Fibroblast of lung (primary cell): Measurements from ENCODE around the gene ATG7. TPM values are rescaled to one million over a fixed set of nuclear protein-coding genes. Genes with fewer than 3 reads are reported as not detected.

Experiments
- DNase-seq, 2 donors: peaks; one replicate each; pipeline versions ENCODE4 v3.0.0 to v3.0.0-alpha.2; 2010; ENCODE audit warnings: low read depth in 2 of 2
- H2AFZ ChIP-seq: 2 replicates; pipeline ENCODE4 v1.5.1; 2012; ENCODE audit warnings: low read length, control low read depth, inconsistent platforms
- H3K27ac ChIP-seq: 2 replicates; pipeline ENCODE4 v1.5.1; 2011; ENCODE audit warnings: low read length, control low read depth; ENCODE audit not compliant: insufficient read depth
- H3K27me3 ChIP-seq: 2 replicates; pipeline ENCODE4 v1.5.1; 2011; ENCODE audit warnings: mild to moderate bottlenecking, low read length; ENCODE audit not compliant: control insufficient read depth, insufficient read depth
- H3K36me3 ChIP-seq: 2 replicates; pipeline ENCODE4 v1.5.1; 2011; ENCODE audit warnings: low read length; ENCODE audit not compliant: control insufficient read depth, insufficient read depth
- H3K4me1 ChIP-seq: 2 replicates; pipeline ENCODE4 v1.5.1; 2011; ENCODE audit warnings: low read length; ENCODE audit not compliant: control insufficient read depth, insufficient read depth; ENCODE audit errors: extremely low read depth
- H3K4me2 ChIP-seq: 2 replicates; pipeline ENCODE4 v1.5.1; 2011; ENCODE audit warnings: low read length, control low read depth; ENCODE audit not compliant: insufficient read depth; ENCODE audit errors: extremely low read depth
- H3K4me3 ChIP-seq, 4 experiments: fragments of 200-600 bp in 1 of 4; sonication (generic) in 1 of 4; replicated peaks in 1 of 4; 2 replicates each; pipeline ENCODE4 v1.5.1; 2011 to 2016; ENCODE audit warnings: low read length in 4 of 4, low read depth in 3 of 4, mild to moderate bottlenecking in 3 of 4, control low read depth in 2 of 4, inconsistent platforms in 1 of 4, mixed read lengths in 1 of 4; ENCODE audit not compliant: insufficient read depth in 1 of 4; ENCODE audit errors: control extremely low read depth in 1 of 4
- H3K79me2 ChIP-seq: 2 replicates; pipeline ENCODE4 v1.5.1; 2012; ENCODE audit warnings: mild to moderate bottlenecking, low read length, inconsistent platforms; ENCODE audit not compliant: control insufficient read depth, insufficient read depth
- H3K9ac ChIP-seq: 2 replicates; pipeline ENCODE4 v1.5.1; 2011; ENCODE audit warnings: mild to moderate bottlenecking, low read length, control low read depth; ENCODE audit not compliant: insufficient read depth
- H3K9me3 ChIP-seq: 2 replicates; pipeline ENCODE4 v1.5.1; 2012; ENCODE audit warnings: low read depth, low read length; ENCODE audit not compliant: control insufficient read depth, insufficient read depth
- H4K20me1 ChIP-seq: 2 replicates; pipeline ENCODE4 v1.5.1; 2011; ENCODE audit warnings: low read length; ENCODE audit not compliant: control insufficient read depth, insufficient read depth; ENCODE audit errors: extremely low read depth
- CTCF ChIP-seq, 2 donors: IDR thresholded peaks in 1 of 2; conservative IDR thresholded peaks in 1 of 2; 1 replicate in 1 of 2; 2 replicates in 1 of 2; pipeline ENCODE4 v1.5.1; 2011 to 2012; ENCODE audit warnings: low read length in 2 of 2, control low read depth in 1 of 2, inconsistent platforms in 1 of 2, low read depth in 1 of 2, mild to moderate bottlenecking in 1 of 2
- EZH2 ChIP-seq: IDR thresholded peaks from 2 replicates; pipeline ENCODE4 v1.5.1; 2012; ENCODE audit warnings: low read length, control low read depth, mild to moderate bottlenecking; ENCODE audit errors: missing control alignments
- polyA plus RNA-seq, 2 donors: library from polyadenylated mRNA; depleted of rRNA in 1 of 2; stranded (reverse) in 1 of 2; unstranded in 1 of 2; fragments of >200 nt; gene quantifications; 2 replicates each; pipeline ENCODE4 v1.2.1, GENCODE V29; 2011 to 2012; ENCODE audit warnings: missing spikeins in 1 of 2
- total RNA-seq: library from RNA; depleted of rRNA; stranded (reverse); fragments of >200 nt; gene quantifications from 2 replicates; pipeline ENCODE4 v1.2.1, GENCODE V29; 2014

Gene ATG7
- total and polyA plus RNA-seq, 2 donors (not counting 1 experiment from before 2014, with no cell fraction given) = 50.8 to 56.5 TPM

GRCh38 chr3:11463591-11463990, 191.4 kb downstream of the ATG7 start:
- H3K27ac ChIP-seq = no peak overlapping the region
- H3K9me3 ChIP-seq = no peaks in the 10 kb centered on the region
- no peaks in the 10 kb centered on the region for H3K27me3 ChIP-seq
- no peak overlapping the region for H2AFZ ChIP-seq
- no peak overlapping the region for H3K4me2 ChIP-seq
- H4K20me1 ChIP-seq = no peaks in the 10 kb centered on the region
- TF ChIP-seq EZH2 = no peak
- TF ChIP-seq CTCF (conservative IDR thresholded peaks at IDR 0.05 in 1 of 2, IDR thresholded peaks at IDR 0.05 in 1 of 2; ENCODE audit: low read depth in 1 of 2, low read length in 2 of 2) = no peak
- no peak overlapping the region for H3K9ac ChIP-seq
- DNase-seq = no peak
- no peak overlapping the region for H3K4me3 ChIP-seq
- no peaks in the 10 kb centered on the region for H3K79me2 ChIP-seq
- H3K4me1 ChIP-seq = peaks cover 4% of the 10 kb centered on the region
- H3K36me3 ChIP-seq = peaks cover 2% of the 10 kb centered on the region

GRCh38 chr3:11464356-11464755, 192.2 kb downstream of the ATG7 start:
- Histone ChIP-seq H3K4me3 (no peak overlapping the region), H3K4me1 (peaks cover 4% of the 10 kb centered on the region), H4K20me1 (no peaks in the 10 kb centered on the region), H3K27me3 (no peaks in the 10 kb centered on the region), H3K36me3 (peaks cover 2% of the 10 kb centered on the region), H3K9me3 (no peaks in the 10 kb centered on the region), H3K9ac (no peak overlapping the region), H2AFZ (no peak overlapping the region), H3K27ac (no peak overlapping the region), H3K4me2 (no peak overlapping the region), H3K79me2 (no peaks in the 10 kb centered on the region)
- no peak for TF ChIP-seq EZH2
- DNase-seq = no peak

GRCh38 chr3:11465744-11466616, 193.8 kb downstream of the ATG7 start:
- Histone ChIP-seq H3K36me3 (peaks cover 2% of the 10 kb centered on the region), H3K4me1 (no peaks in the 10 kb centered on the region), H3K4me3 (no peak overlapping the region), H3K9me3 (no peaks in the 10 kb centered on the region), H3K79me2 (no peaks in the 10 kb centered on the region), H3K9ac (no peak overlapping the region), H4K20me1 (no peaks in the 10 kb centered on the region), H3K27me3 (no peaks in the 10 kb centered on the region), H2AFZ (no peak overlapping the region), H3K27ac (peak overlapping the region; percentile 63), H3K4me2 (no peak overlapping the region)
- DNase-seq = peak; percentile 87 to 95
- TF ChIP-seq CTCF (conservative IDR thresholded peaks at IDR 0.05 in 1 of 2, IDR thresholded peaks at IDR 0.05 in 1 of 2; ENCODE audit: low read depth in 1 of 2, low read length in 2 of 2) = no peak
- no peak for TF ChIP-seq EZH2
